OCI-LY7 (cell line): ENCODE data around the gene CCT6A. TPM values are rescaled to one million over a fixed set of nuclear protein-coding genes. Genes with fewer than 3 reads are reported as not detected.
"Not testable (repeated sequence)": the region's sequence is repeated elsewhere in the genome, so short reads cannot be mapped to it uniquely, and the experiment has no call there.

Experiments
- BruUV-seq: library from RNA; stranded (reverse); fragments of 400-500 nt; replicated peaks from 2 replicates; lab custom pipeline; 2021; lab: Mats Ljungman, UMichigan
- CTCF ChIA-PET: fragments of 300-600 bp; sonication (Branson Sonifier 250); formaldehyde crosslinking; loops from one replicate; lab custom pipeline; 2022; ENCODE audit warnings: antibody characterized with exemption; ENCODE audit not compliant: unreplicated experiment; lab: Charles Lee
- POLR2A ChIA-PET: fragments of 300-600 bp; sonication (Branson Sonifier 250); formaldehyde crosslinking; loops from one replicate; lab custom pipeline; 2022; ENCODE audit warnings: antibody characterized with exemption; lab: Charles Lee
- DNase-seq: peaks from one replicate; pipeline ENCODE4 v3.0.0-alpha.2; 2015; ENCODE audit warnings: low spot score
- H2AFZ ChIP-seq: fragments of 200-600 bp; sonication (generic), shearing (Covaris generic); 2 replicates; pipeline ENCODE4 v1.6.1; 2014; ENCODE audit warnings: mild to moderate bottlenecking, antibody characterized with exemption, low read length, moderate library complexity
- H3K27ac ChIP-seq: fragments of 200-600 bp; sonication (generic); 2 replicates; pipeline ENCODE4 v1.5.1; 2014; ENCODE audit warnings: mixed run types, low read depth, mild to moderate bottlenecking, moderate library complexity, low read length, inconsistent platforms; ENCODE audit not compliant: poor library complexity, severe bottlenecking
- H3K36me3 ChIP-seq: fragments of 200-600 bp; sonication (generic); 2 replicates; pipeline ENCODE4 v1.6.1; 2014; ENCODE audit warnings: mild to moderate bottlenecking, antibody characterized with exemption, low read length, moderate library complexity, mixed read lengths; ENCODE audit not compliant: insufficient read depth
- H3K4me1 ChIP-seq: fragments of 200-600 bp; sonication (generic); 2 replicates; pipeline ENCODE4 v1.5.1; 2014; ENCODE audit warnings: mild to moderate bottlenecking, low read length; ENCODE audit not compliant: insufficient read depth, poor library complexity, severe bottlenecking
- H3K4me2 ChIP-seq: fragments of 200-600 bp; sonication (generic); 2 replicates; pipeline ENCODE4 v1.6.1; 2014; ENCODE audit warnings: mild to moderate bottlenecking, low read length
- H3K4me3 ChIP-seq: fragments of 200-600 bp; sonication (generic); 2 replicates; pipeline ENCODE4 v1.5.1; 2014; ENCODE audit warnings: mild to moderate bottlenecking, low read depth, low read length; ENCODE audit not compliant: poor library complexity, severe bottlenecking
- H3K79me2 ChIP-seq: fragments of 200-600 bp; sonication (generic); 2 replicates; pipeline ENCODE4 v1.6.1; 2016; ENCODE audit warnings: low read depth, mild to moderate bottlenecking, low read length, moderate library complexity, mixed read lengths; ENCODE audit not compliant: insufficient read depth
- H3K9me2 ChIP-seq: fragments of 200-600 bp; sonication (generic); 2 replicates; pipeline ENCODE4 v1.6.1; 2016; ENCODE audit warnings: mild to moderate bottlenecking, low read length, mixed read lengths; ENCODE audit not compliant: insufficient read depth
- H3K9me3 ChIP-seq: fragments of 200-600 bp; sonication (generic); 2 replicates; pipeline ENCODE4 v1.6.1; 2014; ENCODE audit warnings: mild to moderate bottlenecking, mixed run types, low read length, mixed read lengths
- H4K20me1 ChIP-seq: fragments of 200-600 bp; sonication (generic); 2 replicates; pipeline ENCODE4 v1.6.1; 2014; ENCODE audit warnings: mild to moderate bottlenecking, antibody characterized with exemption, low read length, moderate library complexity, mixed read lengths; ENCODE audit not compliant: insufficient read depth
- CTCF ChIP-seq: fragments of 200-600 bp; sonication (generic); conservative IDR thresholded peaks from 2 replicates; pipeline ENCODE4 v1.5.1; 2014; ENCODE audit warnings: mild to moderate bottlenecking, antibody characterized with exemption, low read length, moderate library complexity, mixed read lengths
- EZH2phosphoT487 ChIP-seq: fragments of 200-600 bp; sonication (generic); IDR thresholded peaks from 2 replicates; pipeline ENCODE4 v1.6.1; 2018; ENCODE audit warnings: low read depth, borderline replicate concordance, mild to moderate bottlenecking, mixed run types, antibody characterized with exemption, low read length, moderate library complexity, mixed read lengths
- intact Hi-C: fragments of 100-400 bp; cut with micrococcal nuclease; formaldehyde crosslinking; loops from one replicate; pipeline ENCODE4 v1.10.0; 2022; ENCODE audit not compliant: unreplicated experiment
- total RNA-seq, 2 experiments: library from RNA; depleted of rRNA in 1 of 2; stranded (reverse); fragments of >200 nt in 1 of 2; shearing (Covaris generic) in 1 of 2; gene quantifications; 2 replicates each; pipeline ENCODE4 v1.2.3, GENCODE V29; 2014 to 2022

Gene CCT6A
- total RNA-seq, 2 experiments from 2014 or later = 151 to 219 TPM

- CTCF ChIA-PET = interaction anchor here (0.6 kb wide), 1 partner anchor 79 kb away, joined by 4 read pairs; no protein-coding TSS in a partner anchor
These were observed 35.9 kb downstream of the CCT6A start for GRCh38 chr7:56087445-56087844.

GRCh38 chr7:56091591-56091990, 40.0 kb downstream of the CCT6A start:
- no peak for TF ChIP-seq EZH2phosphoT487
- TF ChIP-seq CTCF = no peak
- POLR2A ChIA-PET = no interaction called here

More at GRCh38 chr7:56087445-56087844, 35.9 kb downstream of the CCT6A start:
- Histone ChIP-seq H3K9me2 (no peaks in the 10 kb centered on the region), H3K4me2 (no peak overlapping the region), H3K79me2 (no peaks in the 10 kb centered on the region), H3K27ac (no peak overlapping the region), H3K9me3 (no peaks in the 10 kb centered on the region), H3K4me3 (no peak overlapping the region), H3K4me1 (no peaks in the 10 kb centered on the region), H2AFZ (no peak overlapping the region), H4K20me1 (no peaks in the 10 kb centered on the region), H3K36me3 (no peaks in the 10 kb centered on the region)
- no peak for DNase-seq
- TF ChIP-seq CTCF (no peak), EZH2phosphoT487 (no peak)
- BruUV-seq = no TSS peak
- POLR2A ChIA-PET = interaction anchor here (1.1 kb wide), 1 partner anchor 33 kb away, joined by 3 read pairs; no protein-coding TSS in a partner anchor
- intact Hi-C loops = no loop called here

GRCh38 chr7:56092388-56092787, 40.8 kb downstream of the CCT6A start:
- BruUV-seq, H4K20me1 ChIP-seq, DNase-seq, H3K79me2 ChIP-seq, H3K4me3 ChIP-seq, CTCF ChIA-PET, H2AFZ ChIP-seq, H3K4me2 ChIP-seq, intact Hi-C loops, H3K27ac ChIP-seq, H3K36me3 ChIP-seq, POLR2A ChIA-PET, H3K4me1 ChIP-seq, H3K9me2 ChIP-seq, H3K9me3 ChIP-seq: not testable (repeated sequence)

More at GRCh38 chr7:56091591-56091990, 40.0 kb downstream of the CCT6A start:
- no peak overlapping the region for H2AFZ ChIP-seq
- no peaks in the 10 kb centered on the region for H3K9me2 ChIP-seq
- no peak overlapping the region for H3K4me3 ChIP-seq
- H3K36me3 ChIP-seq = peaks cover 5% of the 10 kb centered on the region
- no peaks in the 10 kb centered on the region for H3K9me3 ChIP-seq
- no peak for DNase-seq
- H3K27ac ChIP-seq = no peak overlapping the region
- H4K20me1 ChIP-seq = no peaks in the 10 kb centered on the region
- intact Hi-C loops = no loop called here
- H3K4me2 ChIP-seq = no peak overlapping the region
- CTCF ChIA-PET = no interaction called here
- H3K4me1 ChIP-seq = no peaks in the 10 kb centered on the region
- no peaks in the 10 kb centered on the region for H3K79me2 ChIP-seq
- BruUV-seq = no TSS peak
